Kidney (tissue), 14 donors: Measurements from ENCODE around the gene BNC2. TPM values are rescaled to one million over a fixed set of nuclear protein-coding genes. Genes with fewer than 3 reads are reported as not detected.

Experiments used
- DNase-seq, 5 donors: peaks; one replicate each; pipeline ENCODE4 v3.0.0-alpha.2; 2013 to 2020
- FAIRE-seq: peaks from 2 replicates; lab custom pipeline; 2012; peaks lifted over from hg19 to GRCh38; lab: Jason Lieb, UNC
- H3K27ac ChIP-seq, 2 donors: one replicate each; pipeline ENCODE4 v1.7.0; 2013; ENCODE audit warnings: low read depth in 2 of 2, low read length in 2 of 2, inconsistent platforms in 1 of 2
- H3K27me3 ChIP-seq: one replicate; pipeline ENCODE4 v1.7.1; 2013; ENCODE audit warnings: low read length, inconsistent platforms; ENCODE audit not compliant: control insufficient read depth, insufficient read depth
- H3K36me3 ChIP-seq, 3 donors: one replicate each; pipeline versions ENCODE4 v1.7.0 to v1.7.1; 2013; ENCODE audit warnings: low read length in 3 of 3, control low read depth in 1 of 3, inconsistent platforms in 1 of 3; ENCODE audit not compliant: insufficient read depth in 3 of 3, control insufficient read depth in 2 of 3
- H3K4me1 ChIP-seq, 3 donors: one replicate each; pipeline versions ENCODE4 v1.7.0 to v1.7.1; 2013; ENCODE audit warnings: low read length in 3 of 3, inconsistent platforms in 1 of 3, low read depth in 1 of 3; ENCODE audit not compliant: control insufficient read depth in 2 of 3, insufficient read depth in 2 of 3
- H3K4me3 ChIP-seq, 3 donors: one replicate each; pipeline versions ENCODE4 v1.7.0 to v1.8.1; 2013; ENCODE audit warnings: low read length in 3 of 3, control low read depth in 1 of 3, inconsistent platforms in 1 of 3
- H3K9ac ChIP-seq, 3 donors: one replicate each; pipeline versions ENCODE4 v1.7.0 to v1.7.1; 2013; ENCODE audit warnings: low read length in 3 of 3, control low read depth in 1 of 3, inconsistent platforms in 1 of 3
- H3K9me3 ChIP-seq, 3 donors: one replicate each; pipeline versions ENCODE4 v1.7.0 to v1.7.1; 2013; ENCODE audit warnings: low read length in 3 of 3, control low read depth in 1 of 3, inconsistent platforms in 1 of 3; ENCODE audit not compliant: control insufficient read depth in 2 of 3, insufficient read depth in 1 of 3
- CTCF ChIP-seq: IDR thresholded peaks from 3 replicates; pipeline ENCODE4 v1.5.1; 2012; ENCODE audit warnings: mild to moderate bottlenecking, moderate library complexity, borderline replicate concordance; ENCODE audit not compliant: insufficient read depth; ENCODE audit errors: extremely low read depth
- intact Hi-C: fragments of 100-400 bp; cut with DNase I; formaldehyde crosslinking; loops from one replicate; pipeline ENCODE4 v1.11.1; 2022
- polyA plus RNA-seq: library from polyadenylated mRNA; stranded (reverse); fragments of 350-450 nt; fragmentation: Illumina TruSeq; extraction: RNeasy Lipid Tissue Mini Kit (QIAGEN cat#74804); gene quantifications from one replicate; pipeline ENCODE4 v1.2.3, GENCODE V29; 2014; ENCODE audit warnings: low read depth, low replicate concordance; ENCODE audit not compliant: insufficient read depth
- total RNA-seq: library from RNA; stranded (reverse); fragmentation: NEBNext Ultra II Directional; extraction: Animal tissue kit (Norgen Biotek cat#: 25700); gene quantifications from one replicate; pipeline ENCODE4 v1.2.1, GENCODE V29; 2021
- donor health status: control.
- donor health status: control.
- donor health status: control.
- donor health status: control.
- donor health status: control.
- donor health status: DM: yes; HTN: yes; CAD: no.
- donor health status: Normal renal cell carcinoma (clear cell type).

Gene BNC2
- total and polyA plus RNA-seq, 2 donors from 2014 or later = 5.4 to 37.9 TPM

- peaks cover 0 to 16% (median 6%) of the 10 kb centered on the region in 3 donors for H3K4me1 ChIP-seq
These were observed 290.5 kb downstream of the BNC2 start for GRCh38 chr9:16579872-16580432.

GRCh38 chr9:16575986-16576245 lies 294.6 kb downstream of the BNC2 start:
- H3K4me1 ChIP-seq = peaks cover 0 to 24% (median 4%) of the 10 kb centered on the region in 3 donors
- H3K4me3 ChIP-seq = no peak overlapping the region
- intact Hi-C loops = no loop called here
- DNase-seq = no peak
- no peak overlapping the region for H3K27ac ChIP-seq
- no peaks in the 10 kb centered on the region for H3K36me3 ChIP-seq
- no peaks in the 10 kb centered on the region for H3K27me3 ChIP-seq
- FAIRE-seq = no peak
- no peak overlapping the region for H3K9ac ChIP-seq
- TF ChIP-seq CTCF = no peak
- H3K9me3 ChIP-seq = no peaks in the 10 kb centered on the region

More at GRCh38 chr9:16579872-16580432, 290.5 kb downstream of the BNC2 start:
- H3K27me3 ChIP-seq = no peaks in the 10 kb centered on the region
- intact Hi-C loops = no loop called here
- H3K9ac ChIP-seq = no peak overlapping the region
- H3K27ac ChIP-seq = no peak overlapping the region
- no peak overlapping the region for H3K4me3 ChIP-seq
- no peaks in the 10 kb centered on the region for H3K36me3 ChIP-seq
- no peak for FAIRE-seq
- H3K9me3 ChIP-seq = no peaks in the 10 kb centered on the region
- TF ChIP-seq CTCF = no peak
- no peak for DNase-seq

GRCh38 chr9:16575142-16575985 lies 295.1 kb downstream of the BNC2 start:
- peak; percentile 7 for TF ChIP-seq CTCF
- Histone ChIP-seq H3K27ac (no peak overlapping the region), H3K4me1 (peaks cover 0 to 30% (median 4%) of the 10 kb centered on the region in 3 donors), H3K4me3 (no peak overlapping the region), H3K36me3 (no peaks in the 10 kb centered on the region), H3K9ac (no peak overlapping the region), H3K27me3 (no peaks in the 10 kb centered on the region), H3K9me3 (no peaks in the 10 kb centered on the region)
- no peak for FAIRE-seq
- intact Hi-C loops = no loop called here
- DNase-seq = no peak
